NCI-H1105 treated with DMSO at 0.1 percent for 48 hours (cell line): Measurements from ENCODE around the gene TANC1.
"Not testable (repeated sequence)": the region's sequence is repeated elsewhere in the genome, so short reads cannot be mapped to it uniquely, and the experiment has no call there.

Source experiments
- DNase-seq: peaks from one replicate; lab custom pipeline; 2025; lab: John Stamatoyannopoulos, UW

Gene TANC1

GRCh38 chr2:159140070-159140769 is 171.8 kb downstream of the TANC1 start:
- no peak for DNase-seq

GRCh38 chr2:159140821-159141220 is 172.4 kb downstream of the TANC1 start:
- DNase-seq, result not testable (repeated sequence)

GRCh38 chr2:159144776-159145614 is 176.6 kb downstream of the TANC1 start:
- DNase-seq, result no peak

GRCh38 chr2:159145745-159146354 is 177.4 kb downstream of the TANC1 start:
- DNase-seq, result no peak

- DNase-seq, result peak; percentile 33
These were observed 178.7 kb downstream of the TANC1 start for GRCh38 chr2:159146996-159147666.

GRCh38 chr2:159147690-159148089 is 179.2 kb downstream of the TANC1 start:
- DNase-seq, result no peak

- no peak for DNase-seq
These were observed 180.5 kb downstream of the TANC1 start for GRCh38 chr2:159148901-159149300.

- DNase-seq, result no peak
These were observed 181.3 kb downstream of the TANC1 start for GRCh38 chr2:159149747-159150146.

GRCh38 chr2:159150280-159150746 is 181.9 kb downstream of the TANC1 start:
- no peak for DNase-seq

GRCh38 chr2:159151198-159152127 is 183.0 kb downstream of the TANC1 start:
- DNase-seq, result no peak

GRCh38 chr2:159152128-159152778 is 183.8 kb downstream of the TANC1 start:
- no peak for DNase-seq

- no peak for DNase-seq
These were observed 184.6 kb downstream of the TANC1 start for GRCh38 chr2:159153063-159153462.

GRCh38 chr2:159153463-159153862 is 185.0 kb downstream of the TANC1 start:
- no peak for DNase-seq

GRCh38 chr2:159153951-159154350 is 185.5 kb downstream of the TANC1 start:
- DNase-seq, result no peak

- DNase-seq, result no peak
These were observed 185.9 kb downstream of the TANC1 start for GRCh38 chr2:159154366-159154765.

- DNase-seq, result no peak
These were observed 186.9 kb downstream of the TANC1 start for GRCh38 chr2:159155320-159155719.

GRCh38 chr2:159155791-159156190 is 187.4 kb downstream of the TANC1 start:
- DNase-seq, result no peak

- no peak for DNase-seq
These were observed 188.4 kb downstream of the TANC1 start for GRCh38 chr2:159156834-159157233.

GRCh38 chr2:159157361-159158209 is 189.1 kb downstream of the TANC1 start:
- no peak for DNase-seq

GRCh38 chr2:159160412-159160811 is 192.0 kb downstream of the TANC1 start:
- DNase-seq, result no peak
